ENCODE results near the gene PCDH9. TPM values are rescaled to one million over a fixed set of nuclear protein-coding genes. Genes with fewer than 3 reads are reported as not detected.

Gene PCDH9
- total RNA-seq, 2 donors from 2014 or later: 0.44 to 1.0 TPM

- H3K27me3 ChIP-seq: no peaks in the 10 kb centered on the region
- H3K27ac ChIP-seq: no peak overlapping the region
- no peak overlapping the region for H3K9ac ChIP-seq (ENCODE audit: low read depth in 2 of 2, low read length in 2 of 2)
- H3K4me1 ChIP-seq: no peaks in the 10 kb centered on the region
- DNase-seq: no peak
- no peak overlapping the region for H3K4me3 ChIP-seq
- intact Hi-C loops (cut with DNase I): no loop called here
- no peaks in the 10 kb centered on the region for H3K36me3 ChIP-seq
- no peak for TF ChIP-seq CTCF (IDR thresholded peaks at IDR 0.05)
- H3K9me3 ChIP-seq: no peaks in the 10 kb centered on the region
Measured at GRCh38 chr13:66322193-66322740, 907.9 kb downstream of the PCDH9 start.

DNA sequence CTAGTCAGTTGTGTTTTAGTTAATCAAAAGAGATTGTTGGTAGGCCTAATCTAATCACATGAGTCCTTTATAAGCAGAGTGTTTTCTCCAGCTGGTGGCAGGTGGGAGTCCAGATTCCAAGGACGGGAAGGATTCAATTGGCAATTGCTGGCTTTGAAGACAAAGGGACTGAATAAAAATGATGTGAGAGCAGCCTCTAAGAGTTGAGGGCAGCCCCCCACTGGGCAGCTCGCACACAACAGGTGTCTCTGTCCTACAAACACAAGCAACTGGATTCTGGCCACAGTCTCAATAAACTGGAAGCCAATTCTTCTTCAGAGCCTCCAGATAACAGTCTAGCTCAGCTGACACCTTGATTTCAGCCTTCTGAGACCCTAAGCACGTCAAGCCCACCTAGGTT is 915.2 kb downstream of the PCDH9 start:
- no peak for DNase-seq
- intact Hi-C loops (cut with DNase I): no loop called here
- Histone ChIP-seq H3K36me3 (no peaks in the 10 kb centered on the region), H3K4me1 (no peaks in the 10 kb centered on the region), H3K9ac (ENCODE audit: low read depth in 2 of 2, low read length in 2 of 2) (no peak overlapping the region), H3K9me3 (no peaks in the 10 kb centered on the region), H3K27me3 (no peaks in the 10 kb centered on the region), H3K4me3 (no peak overlapping the region), H3K27ac (no peak overlapping the region)
- no peak for TF ChIP-seq CTCF (IDR thresholded peaks at IDR 0.05)

DNA sequence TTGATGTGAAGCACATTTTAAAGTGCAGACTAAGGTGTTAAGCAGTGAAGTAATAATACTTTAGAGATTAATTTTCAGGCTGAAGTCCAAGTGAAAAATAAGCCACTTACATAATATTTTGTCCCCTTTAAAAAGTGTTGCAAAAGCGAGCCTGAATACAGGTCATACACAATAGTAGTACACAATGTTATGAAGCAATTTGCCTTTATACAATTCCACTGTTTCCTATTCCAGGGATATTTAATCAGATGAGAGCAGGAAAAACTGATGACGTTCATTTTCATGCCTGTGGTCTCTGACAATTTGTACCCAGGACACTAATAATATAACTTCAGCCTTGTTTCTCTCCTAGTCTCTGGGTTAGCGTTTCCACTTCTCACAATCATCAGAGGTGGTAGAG is 916.7 kb downstream of the PCDH9 start:
- Histone ChIP-seq H3K36me3 (no peaks in the 10 kb centered on the region), H3K27ac (no peak overlapping the region), H3K4me1 (no peaks in the 10 kb centered on the region), H3K9ac (ENCODE audit: low read depth in 2 of 2, low read length in 2 of 2) (no peak overlapping the region), H3K9me3 (no peaks in the 10 kb centered on the region), H3K27me3 (no peaks in the 10 kb centered on the region), H3K4me3 (no peak overlapping the region)
- intact Hi-C loops (cut with DNase I): no loop called here
- no peak for TF ChIP-seq CTCF (IDR thresholded peaks at IDR 0.05)
- no peak for DNase-seq

- Histone ChIP-seq H3K27me3 (no peaks in the 10 kb centered on the region), H3K36me3 (no peaks in the 10 kb centered on the region), H3K9me3 (no peaks in the 10 kb centered on the region), H3K27ac (no peak overlapping the region), H3K9ac (ENCODE audit: low read depth in 2 of 2, low read length in 2 of 2) (no peak overlapping the region), H3K4me1 (no peaks in the 10 kb centered on the region), H3K4me3 (no peak overlapping the region)
- peak; percentile 61 for DNase-seq
- intact Hi-C loops (cut with DNase I): no loop called here
- TF ChIP-seq CTCF (IDR thresholded peaks at IDR 0.05): no peak
Measured at GRCh38 chr13:66312312-66313087, 917.6 kb downstream of the PCDH9 start.

GRCh38 chr13:66305961-66306617 is 924.0 kb downstream of the PCDH9 start:
- H3K4me3 ChIP-seq: no peak overlapping the region
- intact Hi-C loops (cut with DNase I): no loop called here
- DNase-seq: no peak
- no peak for TF ChIP-seq CTCF (IDR thresholded peaks at IDR 0.05)
- no peaks in the 10 kb centered on the region for H3K9me3 ChIP-seq
- no peak overlapping the region for H3K27ac ChIP-seq
- no peaks in the 10 kb centered on the region for H3K27me3 ChIP-seq
- H3K4me1 ChIP-seq: no peaks in the 10 kb centered on the region
- no peaks in the 10 kb centered on the region for H3K36me3 ChIP-seq
- no peak overlapping the region for H3K9ac ChIP-seq (ENCODE audit: low read depth in 2 of 2, low read length in 2 of 2)
